K562 (cell line): ENCODE results near the gene KRTAP6-1. TPM values are rescaled to one million over a fixed set of nuclear protein-coding genes. Genes with fewer than 3 reads are reported as not detected.

ENCODE experiments used
- ATAC-seq: fragments of 200-7000 bp; cut with Tn5 transposase; 3 replicates; pipeline ENCODE4 v1.9.1; 2020; ENCODE audit warnings: moderate library complexity
- BruUV-seq: library from RNA; stranded (reverse); fragments of 400-500 nt; replicated peaks from 2 replicates; lab custom pipeline; 2021; lab: Mats Ljungman, UMichigan
- CTCF ChIA-PET: fragments of 300-600 bp; formaldehyde crosslinking; extraction: SDS; loops from one replicate; lab custom pipeline; 2021; ENCODE audit warnings: low intra/inter-chr PET ratio; lab: Yijun Ruan, JAX
- POLR2A ChIA-PET: fragments of 300-600, 350-650 bp; sonication (Branson Sonifier 250); formaldehyde crosslinking; extraction: SDS; loops from one replicate; lab custom pipeline; 2021; ENCODE audit warnings: antibody characterized with exemption, inconsistent platforms; lab: Yijun Ruan, JAX
- DNase-seq, 4 experiments: peaks; one replicate each; pipeline versions ENCODE4 v3.0.0 to v3.0.0-alpha.2; 2011 to 2018; ENCODE audit warnings: low spot score in 3 of 4, mixed read lengths in 3 of 4; ENCODE audit errors: extremely low read depth in 1 of 4
- FAIRE-seq: peaks from 2 replicates; lab custom pipeline; 2011; peaks lifted over from hg19 to GRCh38; lab: Jason Lieb, UNC
- H2AFZ ChIP-seq: 2 replicates; pipeline ENCODE4 v1.6.0; 2011; ENCODE audit warnings: low read depth, low read length, control low read depth, inconsistent platforms
- H3K27ac ChIP-seq: fragments of 200-600 bp; 3 replicates; pipeline ENCODE4 v1.8.0; 2011; ENCODE audit warnings: low read depth, mild to moderate bottlenecking, control low read depth, inconsistent platforms, low read length, moderate library complexity, mixed read lengths; ENCODE audit errors: extremely low read depth
- H3K27me3 ChIP-seq, 2 experiments: fragments of 300-600 bp in 1 of 2; 2 replicates in 1 of 2; 3 replicates in 1 of 2; pipeline versions ENCODE4 v1.6.0 to v1.8.0; 2011; ENCODE audit warnings: inconsistent platforms in 2 of 2, low read length in 2 of 2, mild to moderate bottlenecking in 1 of 2, mixed read lengths in 1 of 2, moderate library complexity in 1 of 2; ENCODE audit not compliant: control insufficient read depth in 2 of 2, insufficient read depth in 2 of 2
- H3K36me3 ChIP-seq: fragments of 300-600 bp; 3 replicates; pipeline ENCODE4 v1.8.0; 2011; ENCODE audit warnings: mild to moderate bottlenecking, low read length, inconsistent platforms; ENCODE audit not compliant: control insufficient read depth, insufficient read depth
- H3K4me1 ChIP-seq, 2 experiments: fragments of 200-600 bp in 1 of 2; replicated peaks in 1 of 2; 2 replicates in 1 of 2; 3 replicates in 1 of 2; pipeline versions ENCODE4 v1.5.1 to v1.8.0; 2011; ENCODE audit warnings: inconsistent platforms in 2 of 2, low read length in 2 of 2, mild to moderate bottlenecking in 1 of 2, mixed read lengths in 1 of 2, moderate library complexity in 1 of 2; ENCODE audit not compliant: control insufficient read depth in 2 of 2, insufficient read depth in 2 of 2
- H3K4me2 ChIP-seq: 2 replicates; pipeline ENCODE4 v1.6.1; 2011; ENCODE audit warnings: low read length, control low read depth, inconsistent platforms, mixed read lengths; ENCODE audit not compliant: insufficient read depth
- H3K4me3 ChIP-seq: fragments of 200-600 bp; sonication (generic), shearing (Covaris generic); 2 replicates; pipeline ENCODE4 v1.5.1; 2016; ENCODE audit warnings: control low read depth, inconsistent platforms
- H3K79me2 ChIP-seq: fragments of 200-600 bp; 3 replicates; pipeline ENCODE4 v1.8.0; 2011; ENCODE audit warnings: low read length, inconsistent platforms; ENCODE audit not compliant: control insufficient read depth, insufficient read depth
- H3K9ac ChIP-seq, 2 experiments: 2 replicates each; pipeline versions ENCODE4 v1.6.0 to v1.6.1; 2011; ENCODE audit warnings: low read depth in 2 of 2, low read length in 2 of 2, control low read depth in 1 of 2, inconsistent platforms in 1 of 2, mild to moderate bottlenecking in 1 of 2, mixed read lengths in 1 of 2; ENCODE audit not compliant: insufficient read depth in 1 of 2
- H3K9me1 ChIP-seq: one replicate; pipeline ENCODE4 v1.6.0; 2011; ENCODE audit warnings: inconsistent platforms, mild to moderate bottlenecking, low read length, moderate library complexity; ENCODE audit not compliant: control insufficient read depth, insufficient read depth
- H3K9me3 ChIP-seq: replicated peaks from 2 replicates; pipeline ENCODE4 v1.5.1; 2011; ENCODE audit warnings: low read depth, low read length, inconsistent platforms; ENCODE audit not compliant: control insufficient read depth, insufficient read depth
- H4K20me1 ChIP-seq: replicated peaks from 2 replicates; pipeline ENCODE4 v1.6.1; 2011; ENCODE audit warnings: low read length, inconsistent platforms, mixed read lengths; ENCODE audit not compliant: control insufficient read depth, insufficient read depth
- BCLAF1 ChIP-seq, 2 experiments: fragments of 450-650 bp in 1 of 2; IDR thresholded peaks; 2 replicates each; pipeline ENCODE4 v1.6.1; 2011 to 2017; ENCODE audit warnings: low read depth in 2 of 2, antibody characterized with exemption in 1 of 2, borderline replicate concordance in 1 of 2, low read length in 1 of 2, mild to moderate bottlenecking in 1 of 2, mixed read lengths in 1 of 2; ENCODE audit not compliant: control insufficient read depth in 1 of 2
- GABPA ChIP-seq: fragments of 200-800 bp; sonication (Bioruptor generic); conservative IDR thresholded peaks from 2 replicates; pipeline ENCODE4 v1.6.1; 2016; ENCODE audit warnings: low read depth, missing genetic modification characterization, missing compliant biosample characterization
- NFATC3 ChIP-seq: fragments of 450-650 bp; IDR thresholded peaks from 2 replicates; pipeline ENCODE4 v1.6.1; 2017; ENCODE audit warnings: mild to moderate bottlenecking
- RBM14 ChIP-seq: fragments of 200-400 bp; formaldehyde crosslinking; IDR thresholded peaks from 2 replicates; pipeline ENCODE4 v1.6.1; 2018; ENCODE audit warnings: low read depth, mild to moderate bottlenecking, low read length, moderate library complexity, borderline replicate concordance; ENCODE audit not compliant: insufficient read depth
- RCOR1 ChIP-seq, 2 experiments: IDR thresholded peaks; 2 replicates each; pipeline ENCODE4 v1.6.1; 2012; ENCODE audit warnings: low read depth in 2 of 2, low read length in 2 of 2, borderline replicate concordance in 1 of 2, improper control_type of control experiment in 1 of 2
- RNF2 ChIP-seq: sonication (generic); IDR thresholded peaks from 2 replicates; pipeline ENCODE4 v1.6.1; 2016
- ZBTB9 ChIP-seq: fragments of 450-650 bp; formaldehyde crosslinking; IDR thresholded peaks from 2 replicates; pipeline ENCODE4 v1.4.0; 2020; ENCODE audit warnings: mild to moderate bottlenecking, moderate library complexity
- ZNF197 ChIP-seq: fragments of 200-800 bp; sonication (Bioruptor generic); IDR thresholded peaks from 2 replicates; pipeline ENCODE4 v1.6.1; 2016; ENCODE audit warnings: low read depth, missing genetic modification characterization, missing compliant biosample characterization
- WGBS: fragments of 100-300 bp; shearing (Covaris generic); methylation state at CpG from one replicate; pipeline ENCODE4 v1.1.6; 2016; ENCODE audit warnings: low coverage, mixed read lengths; ENCODE audit not compliant: insufficient coverage; ENCODE audit errors: missing lambda C conversion rate; 5-methylcytosine and 5-hydroxymethylcytosine counted together
- in situ Hi-C: fragments of 300-500 bp; cut with MboI; formaldehyde crosslinking; loops from 4 replicates; pipeline ENCODE4 v1.15.0; 2018; ENCODE audit warnings: inconsistent platforms, mixed read lengths
- intact Hi-C: fragments of 100-400 bp; cut with micrococcal nuclease; formaldehyde crosslinking; loops from 2 replicates; pipeline ENCODE4 v1.14.2; 2022
- polyA plus RNA-seq, 8 experiments: library from polyadenylated mRNA; depleted of rRNA in 4 of 8; stranded (reverse) in 5 of 8; unstranded in 3 of 8; fragments of >200 nt; fragmentation: Nextera tagmentation in 2 of 8; fragmentation: Illumina TruSeq in 1 of 8; extraction: Ambion mirVana in 2 of 8; extraction: Trizol in 1 of 8; gene quantifications; 2 replicates each; pipeline versions ENCODE4 v1.2.1 to v1.2.3, GENCODE V29; 2011 to 2014; ENCODE audit warnings: inconsistent platforms in 1 of 8, missing spikeins in 1 of 8
- total RNA-seq, 7 experiments: library from RNA; depleted of rRNA in 6 of 7; stranded (reverse); fragments of >200 nt in 6 of 7; fragmentation: Illumina TruSeq in 2 of 7; extraction: Trizol in 2 of 7; gene quantifications; 2 replicates each; pipeline versions ENCODE4 v1.2.1 to v1.2.3, GENCODE V29; 2011 to 2021; ENCODE audit warnings: low replicate concordance in 1 of 7
- TF ChIP-seq, protein P1 (sequence below): fragments of 250-450 bp; sonication (Bioruptor Pico); IDR thresholded peaks from 2 replicates; pipeline ENCODE4 v1.9.0; 2021; ENCODE audit warnings: mild to moderate bottlenecking
- TF ChIP-seq, protein P2 (sequence below): sonication (generic); formaldehyde crosslinking; IDR thresholded peaks from 2 replicates; pipeline ENCODE4 v1.8.1; 2023; ENCODE audit warnings: missing genetic modification reagents, mild to moderate bottlenecking, borderline replicate concordance

Gene KRTAP6-1
- total and polyA plus RNA-seq, 9 of the 15 experiments (the other 6 are each of a cell fraction or from before 2014, with no cell fraction given): not detected

- no peak for TF ChIP-seq RBM14
- TF ChIP-seq ZBTB9 (CRISPR knock-in tag): no peak
- TF ChIP-seq, all 486 proteins: peak for 0
These were observed 33.2 kb upstream of the KRTAP6-1 start (continued) for GRCh38 chr21:30646904-30647414.

DNA sequence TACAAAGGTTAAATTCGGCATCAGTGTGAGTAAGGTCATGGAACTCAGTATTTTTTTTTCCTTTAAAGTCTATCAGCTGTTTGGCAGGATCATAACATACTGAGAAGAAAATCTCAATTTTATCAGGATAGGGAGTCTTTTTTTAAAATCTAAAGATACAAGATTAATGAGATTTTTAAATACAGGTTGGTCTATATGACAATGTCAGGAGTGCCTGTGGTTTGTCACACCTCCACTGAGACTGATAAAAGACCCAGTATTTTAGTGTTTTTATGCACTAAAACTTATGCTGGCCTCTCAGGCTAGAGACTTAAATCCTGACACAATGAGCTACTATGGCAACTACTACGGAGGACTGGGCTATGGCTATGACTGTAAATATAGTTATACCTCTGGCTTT is 28.8 kb upstream of the KRTAP6-1 start, which contains the start of gene KRTAP20-3:
Gene KRTAP20-3 (plus strand): TSS at position 301 of the 400 bp plus-strand sequence.
- Histone ChIP-seq H3K9me1 (no peaks in the 10 kb centered on the region), H3K4me1 (no peaks in the 10 kb centered on the region), H3K9me3 (no peaks in the 10 kb centered on the region; the same call in 1 of the 2 replicates), H3K36me3 (no peaks in the 10 kb centered on the region), H3K27ac (no peak within 1 kb of the TSS), H3K4me2 (no peak within 1 kb of the TSS), H2AFZ (no peak within 1 kb of the TSS), H3K27me3 (no peaks in the 10 kb centered on the region), H3K79me2 (no peaks in the 10 kb centered on the region), H3K9ac (no peak within 1 kb of the TSS), H3K4me3 (no peak within 1 kb of the TSS), H4K20me1 (no peaks in the 10 kb centered on the region)
- DNase-seq (no peak), FAIRE-seq (no peak), ATAC-seq (no peak)
- POLR2A ChIA-PET: no interaction called here
- CTCF ChIA-PET: no interaction called here
- intact Hi-C loops: no loop called here
- in situ Hi-C loops: no loop called here
- no TSS peak for BruUV-seq
- WGBS: 0% methylated on average over 2 of the region's 2 CpGs
- TF ChIP-seq NFATC3 (no peak), ZNF197 (CRISPR knock-in tag) (no peak), BCLAF1 (IDR thresholded peaks at IDR 0.05; ENCODE audit: borderline replicate concordance in 1 of 2, control insufficient read depth in 1 of 2, low read depth in 2 of 2, low read length in 1 of 2) (no peak), GABPA (no peak), RNF2 (no peak), RCOR1 (IDR thresholded peaks at IDR 0.05; ENCODE audit: borderline replicate concordance in 1 of 2, low read depth in 2 of 2, low read length in 2 of 2) (no peak)
- TF ChIP-seq, protein P1, sequence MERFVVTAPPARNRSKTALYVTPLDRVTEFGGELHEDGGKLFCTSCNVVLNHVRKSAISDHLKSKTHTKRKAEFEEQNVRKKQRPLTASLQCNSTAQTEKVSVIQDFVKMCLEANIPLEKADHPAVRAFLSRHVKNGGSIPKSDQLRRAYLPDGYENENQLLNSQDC (CRISPR knock-in tag): no peak
- TF ChIP-seq, protein P2, sequence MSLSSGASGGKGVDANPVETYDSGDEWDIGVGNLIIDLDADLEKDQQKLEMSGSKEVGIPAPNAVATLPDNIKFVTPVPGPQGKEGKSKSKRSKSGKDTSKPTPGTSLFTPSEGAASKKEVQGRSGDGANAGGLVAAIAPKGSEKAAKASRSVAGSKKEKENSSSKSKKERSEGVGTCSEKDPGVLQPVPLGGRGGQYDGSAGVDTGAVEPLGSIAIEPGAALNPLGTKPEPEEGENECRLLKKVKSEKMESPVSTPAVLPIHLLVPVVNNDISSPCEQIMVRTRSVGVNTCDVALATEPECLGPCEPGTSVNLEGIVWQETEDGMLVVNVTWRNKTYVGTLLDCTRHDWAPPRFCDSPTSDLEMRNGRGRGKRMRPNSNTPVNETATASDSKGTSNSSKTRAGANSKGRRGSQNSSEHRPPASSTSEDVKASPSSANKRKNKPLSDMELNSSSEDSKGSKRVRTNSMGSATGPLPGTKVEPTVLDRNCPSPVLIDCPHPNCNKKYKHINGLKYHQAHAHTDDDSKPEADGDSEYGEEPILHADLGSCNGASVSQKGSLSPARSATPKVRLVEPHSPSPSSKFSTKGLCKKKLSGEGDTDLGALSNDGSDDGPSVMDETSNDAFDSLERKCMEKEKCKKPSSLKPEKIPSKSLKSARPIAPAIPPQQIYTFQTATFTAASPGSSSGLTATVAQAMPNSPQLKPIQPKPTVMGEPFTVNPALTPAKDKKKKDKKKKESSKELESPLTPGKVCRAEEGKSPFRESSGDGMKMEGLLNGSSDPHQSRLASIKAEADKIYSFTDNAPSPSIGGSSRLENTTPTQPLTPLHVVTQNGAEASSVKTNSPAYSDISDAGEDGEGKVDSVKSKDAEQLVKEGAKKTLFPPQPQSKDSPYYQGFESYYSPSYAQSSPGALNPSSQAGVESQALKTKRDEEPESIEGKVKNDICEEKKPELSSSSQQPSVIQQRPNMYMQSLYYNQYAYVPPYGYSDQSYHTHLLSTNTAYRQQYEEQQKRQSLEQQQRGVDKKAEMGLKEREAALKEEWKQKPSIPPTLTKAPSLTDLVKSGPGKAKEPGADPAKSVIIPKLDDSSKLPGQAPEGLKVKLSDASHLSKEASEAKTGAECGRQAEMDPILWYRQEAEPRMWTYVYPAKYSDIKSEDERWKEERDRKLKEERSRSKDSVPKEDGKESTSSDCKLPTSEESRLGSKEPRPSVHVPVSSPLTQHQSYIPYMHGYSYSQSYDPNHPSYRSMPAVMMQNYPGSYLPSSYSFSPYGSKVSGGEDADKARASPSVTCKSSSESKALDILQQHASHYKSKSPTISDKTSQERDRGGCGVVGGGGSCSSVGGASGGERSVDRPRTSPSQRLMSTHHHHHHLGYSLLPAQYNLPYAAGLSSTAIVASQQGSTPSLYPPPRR (CRISPR knock-in tag): no peak
